ENCODE results near the gene DTX4. TPM values are rescaled to one million over a fixed set of nuclear protein-coding genes. Genes with fewer than 3 reads are reported as not detected.
"Not testable (repeated sequence)": the region's sequence is repeated elsewhere in the genome, so short reads cannot be mapped to it uniquely, and the experiment has no call there.

DTX4 gene
- 2.3 and 4.7 TPM in 2 replicates for total RNA-seq

DNA sequence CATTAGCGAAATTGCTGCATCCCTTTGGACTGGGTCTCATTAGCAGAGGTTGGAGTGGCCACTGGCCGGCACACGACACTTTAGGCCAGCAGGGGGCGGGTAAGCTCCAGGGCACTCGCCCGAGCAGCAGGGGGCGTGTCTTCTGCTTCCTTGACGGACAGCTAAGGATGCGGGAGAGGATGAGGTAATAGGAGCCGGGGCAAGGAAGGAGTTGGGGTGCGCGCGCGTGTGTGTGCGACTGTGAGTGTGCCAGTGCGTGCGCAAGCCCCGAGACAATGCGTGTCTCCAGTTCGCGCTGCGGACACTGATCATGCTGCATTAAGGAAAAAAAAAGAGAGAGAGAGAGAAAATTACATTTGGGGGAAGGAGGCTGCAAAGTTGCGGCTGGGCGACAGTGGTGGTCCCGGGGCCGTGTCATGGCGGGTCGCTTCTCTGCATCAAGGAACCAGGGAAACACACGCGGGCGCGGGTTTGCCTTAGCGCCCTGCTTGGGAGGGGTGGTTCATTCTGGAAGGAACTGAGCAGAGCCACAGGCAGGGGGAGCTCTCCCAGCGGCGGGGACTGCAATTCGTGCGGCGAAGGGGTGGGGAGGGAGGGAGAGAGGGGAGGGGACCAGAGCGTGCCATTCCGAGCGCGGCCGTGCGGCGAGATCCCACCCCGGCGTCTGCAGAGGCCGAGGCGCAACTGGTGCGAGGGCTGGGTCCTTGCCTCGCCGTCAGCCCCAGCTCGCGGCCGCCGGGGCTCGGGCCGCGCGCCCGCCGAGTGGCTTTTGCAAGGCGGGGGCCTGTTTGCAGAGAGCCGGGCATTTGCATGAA lies at the start of gene DTX4:
Gene DTX4, plus strand, starts transcription at position 625 of the 815 bp plus-strand sequence. CDS start 464 bp downstream, outside the sequence.
- TF ChIP-seq, protein P1, sequence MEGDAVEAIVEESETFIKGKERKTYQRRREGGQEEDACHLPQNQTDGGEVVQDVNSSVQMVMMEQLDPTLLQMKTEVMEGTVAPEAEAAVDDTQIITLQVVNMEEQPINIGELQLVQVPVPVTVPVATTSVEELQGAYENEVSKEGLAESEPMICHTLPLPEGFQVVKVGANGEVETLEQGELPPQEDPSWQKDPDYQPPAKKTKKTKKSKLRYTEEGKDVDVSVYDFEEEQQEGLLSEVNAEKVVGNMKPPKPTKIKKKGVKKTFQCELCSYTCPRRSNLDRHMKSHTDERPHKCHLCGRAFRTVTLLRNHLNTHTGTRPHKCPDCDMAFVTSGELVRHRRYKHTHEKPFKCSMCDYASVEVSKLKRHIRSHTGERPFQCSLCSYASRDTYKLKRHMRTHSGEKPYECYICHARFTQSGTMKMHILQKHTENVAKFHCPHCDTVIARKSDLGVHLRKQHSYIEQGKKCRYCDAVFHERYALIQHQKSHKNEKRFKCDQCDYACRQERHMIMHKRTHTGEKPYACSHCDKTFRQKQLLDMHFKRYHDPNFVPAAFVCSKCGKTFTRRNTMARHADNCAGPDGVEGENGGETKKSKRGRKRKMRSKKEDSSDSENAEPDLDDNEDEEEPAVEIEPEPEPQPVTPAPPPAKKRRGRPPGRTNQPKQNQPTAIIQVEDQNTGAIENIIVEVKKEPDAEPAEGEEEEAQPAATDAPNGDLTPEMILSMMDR (IDR thresholded peaks at IDR 0.05; ENCODE audit: insufficient read depth, low read depth, low read length) = peak; percentile 75
- peak; percentile 89 for DNase-seq (ENCODE audit: low read depth)

DNA sequence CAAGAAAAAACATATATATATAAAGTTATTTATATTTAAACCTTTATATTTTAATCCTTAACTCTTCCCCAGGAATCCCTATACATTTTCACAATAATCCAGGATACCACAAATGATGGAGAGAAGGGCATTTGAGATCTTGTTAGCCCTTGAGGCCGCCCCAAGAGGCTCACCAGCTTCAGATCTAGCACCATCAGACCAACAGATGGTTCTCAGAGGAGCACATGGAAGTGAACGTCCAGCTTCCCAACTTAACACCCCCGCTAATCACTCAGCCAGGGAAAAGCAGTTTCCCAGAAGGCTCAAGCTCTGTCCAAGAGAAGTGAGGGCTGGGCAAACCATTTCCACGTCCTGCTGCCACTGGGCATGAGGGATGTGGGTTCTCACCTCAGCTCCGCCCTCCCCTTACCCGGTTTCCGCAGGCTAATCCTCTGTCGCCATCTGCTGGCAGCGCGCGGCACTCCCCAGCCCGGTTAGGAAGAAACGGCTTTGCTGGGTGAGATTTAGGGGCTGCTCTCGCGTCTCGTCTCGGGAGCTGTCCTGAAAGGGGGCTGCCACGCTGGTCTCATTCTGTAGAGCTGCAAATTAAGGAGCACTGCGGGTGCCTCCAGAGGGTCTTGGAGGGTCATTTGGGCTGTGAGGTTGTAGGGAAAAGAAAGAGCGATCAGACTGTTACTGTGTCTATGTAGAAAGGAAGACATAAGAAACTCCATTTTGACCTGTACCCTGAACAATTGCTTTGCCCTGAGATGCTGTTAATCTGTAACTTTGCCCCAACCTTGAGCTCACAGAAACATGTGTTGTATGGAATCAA lies 36.1 kb upstream of the DTX4 start:
- peak overlapping the region; percentile 29 for H3K4me3 ChIP-seq (ENCODE audit: low read depth, low read length)
- TF ChIP-seq, protein P1 (IDR thresholded peaks at IDR 0.05; ENCODE audit: insufficient read depth, low read depth, low read length) = peak; percentile 98
- DNase-seq (ENCODE audit: low read depth) = peak; percentile 74

More for the DNA sequence above, at the start of gene DTX4:
- peak within 1 kb of the TSS; percentile 72 for H3K4me3 ChIP-seq (ENCODE audit: low read depth, low read length)

DNA sequence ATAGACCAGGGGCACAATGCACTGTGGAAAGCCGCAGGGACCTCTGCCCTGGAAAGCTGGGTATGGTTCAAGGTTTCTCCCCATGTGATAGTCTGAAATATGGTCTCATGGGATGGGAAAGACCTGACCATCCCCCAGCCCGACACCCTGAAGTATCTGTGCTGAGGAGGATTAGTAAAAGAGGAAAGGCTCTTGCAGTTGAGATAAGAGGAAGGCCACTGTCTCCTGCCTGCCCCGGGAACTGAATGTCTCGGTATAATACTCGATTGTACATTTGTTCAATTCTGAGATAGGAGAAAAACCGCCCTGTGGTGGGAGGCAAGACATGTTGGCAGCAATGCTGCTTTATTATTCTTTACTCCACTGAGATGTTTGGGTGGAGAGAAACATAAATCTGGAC lies 35.4 kb upstream of the DTX4 start:
- not testable (repeated sequence) for DNase-seq (ENCODE audit: low read depth); H3K4me3 ChIP-seq (ENCODE audit: low read depth, low read length)

DNA sequence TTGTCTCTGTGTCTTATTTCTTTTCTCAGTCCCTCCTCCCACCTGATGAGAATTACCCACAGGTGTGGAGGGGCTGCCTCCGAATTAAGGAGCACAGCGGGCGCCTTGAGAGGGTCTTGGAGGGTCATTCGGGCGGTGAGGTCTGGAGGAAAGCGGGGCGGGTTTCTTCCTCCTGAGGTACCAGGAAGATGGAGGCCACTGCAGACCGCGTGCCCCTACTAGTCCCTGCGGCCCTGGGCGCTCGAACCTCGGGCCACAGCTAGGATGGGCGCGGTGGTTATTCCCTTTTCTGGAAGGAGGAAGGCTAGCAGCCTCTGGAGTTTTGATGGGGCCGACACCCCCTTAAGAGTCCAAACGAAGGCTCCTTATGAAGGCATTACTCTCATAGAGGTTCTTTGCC lies 34.7 kb upstream of the DTX4 start:
- TF ChIP-seq, protein P1 (IDR thresholded peaks at IDR 0.05; ENCODE audit: insufficient read depth, low read depth, low read length) = no peak
- no peak overlapping the region for H3K4me3 ChIP-seq (ENCODE audit: low read depth, low read length)
- DNase-seq (ENCODE audit: low read depth) = no peak

DNA sequence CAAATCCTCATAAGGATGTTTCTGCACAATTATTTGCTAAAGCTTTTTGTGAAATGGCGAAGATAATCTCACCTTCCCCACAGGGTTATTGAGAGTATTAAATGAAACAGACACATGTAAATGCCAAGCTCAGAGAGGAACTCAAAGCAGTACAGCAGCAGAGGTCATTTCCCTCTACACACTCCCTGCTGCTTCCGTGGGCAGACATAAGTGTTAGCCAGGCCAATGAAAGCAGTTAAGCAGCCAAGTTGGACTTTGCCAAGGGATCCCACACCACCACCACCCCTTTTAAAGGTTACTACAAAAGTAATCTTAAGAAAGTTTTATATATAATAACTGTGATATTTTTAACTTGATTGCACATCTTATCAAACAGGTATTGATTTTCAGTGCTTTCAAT lies 33.3 kb upstream of the DTX4 start:
- H3K4me3 ChIP-seq (ENCODE audit: low read depth, low read length) = no peak overlapping the region
- no peak for DNase-seq (ENCODE audit: low read depth)
- TF ChIP-seq, protein P1 (IDR thresholded peaks at IDR 0.05; ENCODE audit: insufficient read depth, low read depth, low read length) = no peak

DNA sequence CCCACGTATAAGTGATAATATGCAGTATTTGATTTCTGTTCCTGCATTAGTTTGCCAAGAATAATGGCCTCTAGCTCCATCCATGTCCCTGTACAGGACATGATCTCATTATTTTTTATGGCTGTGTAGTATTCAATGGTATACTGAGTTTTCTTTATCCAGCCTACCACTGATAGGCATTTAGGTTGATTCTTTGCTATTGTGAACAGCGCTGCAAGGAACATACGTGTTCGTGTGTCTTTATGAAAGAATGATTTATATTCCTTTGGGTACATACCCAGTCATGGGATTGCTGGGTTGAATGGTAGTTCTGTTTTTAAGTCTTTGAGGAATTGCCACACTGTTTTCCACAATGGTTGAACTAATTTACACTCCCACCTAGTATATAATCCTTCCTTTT lies 30.7 kb upstream of the DTX4 start:
- H3K4me3 ChIP-seq (ENCODE audit: low read depth, low read length) = no peak overlapping the region

More for the DNA sequence above, 30.7 kb upstream of the DTX4 start:
- no peak for DNase-seq (ENCODE audit: low read depth)
- TF ChIP-seq, protein P1 (IDR thresholded peaks at IDR 0.05; ENCODE audit: insufficient read depth, low read depth, low read length) = no peak
